Medulla oblongata (tissue), 1 donor: ENCODE results near the gene NKD1.
A peak's percentile ranks its signal among the peaks of the same experiment; 100 is the strongest.
"Not testable (repeated sequence)": the region's sequence is repeated elsewhere in the genome, so short reads cannot be mapped to it uniquely, and the experiment has no call there.

ENCODE experiments used
- DNase-seq: peaks from one replicate; pipeline ENCODE4 v3.0.0-alpha.2; 2015; ENCODE audit errors: extremely low spot score

Gene NKD1

GRCh38 chr16:50548125-50548908 lies at the start of gene NKD1:
Gene NKD1, plus strand, starts transcription at chr16:50548396. Its CDS starts 158 bp downstream, at chr16:50548554.
- DNase-seq, result peak; percentile 85

DNA sequence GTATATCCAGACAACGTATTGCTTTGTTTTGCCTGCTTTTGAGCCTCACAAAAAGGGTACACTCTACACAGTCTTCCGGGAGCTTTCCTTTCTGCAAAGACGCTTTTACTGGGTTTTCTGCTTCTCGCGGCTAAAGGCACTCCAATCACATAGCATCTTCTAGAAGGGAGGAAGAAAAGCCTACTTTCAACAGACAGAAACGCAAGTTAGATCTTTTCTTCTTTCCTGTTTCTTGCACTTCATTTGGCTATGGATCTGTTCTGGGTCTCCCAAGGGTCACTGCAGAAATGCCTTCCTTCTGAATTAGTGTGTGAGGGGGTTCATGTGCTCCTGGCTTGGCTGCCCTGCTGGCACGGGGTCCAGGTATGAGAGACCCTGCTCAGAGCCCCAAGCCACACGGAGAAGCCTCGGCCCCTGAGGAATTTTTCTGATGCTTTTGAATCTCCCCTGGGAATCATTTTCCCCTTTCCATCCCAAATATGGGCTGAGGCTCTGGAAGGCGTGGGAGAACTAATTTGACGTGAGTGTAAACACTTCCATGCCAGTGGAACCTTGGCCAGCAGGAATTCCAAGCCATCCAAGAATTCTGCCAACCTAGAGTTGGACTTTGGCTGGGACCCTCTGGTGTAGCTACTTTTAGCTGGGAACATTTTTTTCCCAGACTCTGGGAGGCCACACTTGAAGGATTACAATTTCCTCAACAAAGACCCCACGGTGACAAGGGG lies 49.6 kb upstream of the NKD1 start:
- no peak for DNase-seq

DNA sequence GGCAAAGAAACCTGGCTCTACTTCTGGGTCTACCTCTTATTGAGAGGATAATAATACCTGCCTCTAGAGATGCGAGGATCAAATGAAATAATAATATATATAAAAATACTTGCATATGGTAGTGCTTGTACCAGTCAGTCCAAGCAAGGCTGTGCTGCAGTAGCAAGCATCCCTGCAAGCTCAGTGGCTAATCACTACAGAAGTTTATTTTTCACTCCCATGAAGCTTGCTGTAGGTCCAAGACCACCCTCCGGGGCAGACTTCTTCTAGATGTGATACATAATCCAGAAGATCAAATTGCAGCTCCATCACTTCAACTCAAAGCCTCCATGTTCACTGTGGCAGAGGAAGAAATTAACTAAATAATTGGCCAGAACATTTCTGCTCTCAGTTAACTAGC lies 48.9 kb upstream of the NKD1 start:
- no peak for DNase-seq

GRCh38 chr16:50500171-50500874 lies 47.9 kb upstream of the NKD1 start:
- no peak for DNase-seq

DNA sequence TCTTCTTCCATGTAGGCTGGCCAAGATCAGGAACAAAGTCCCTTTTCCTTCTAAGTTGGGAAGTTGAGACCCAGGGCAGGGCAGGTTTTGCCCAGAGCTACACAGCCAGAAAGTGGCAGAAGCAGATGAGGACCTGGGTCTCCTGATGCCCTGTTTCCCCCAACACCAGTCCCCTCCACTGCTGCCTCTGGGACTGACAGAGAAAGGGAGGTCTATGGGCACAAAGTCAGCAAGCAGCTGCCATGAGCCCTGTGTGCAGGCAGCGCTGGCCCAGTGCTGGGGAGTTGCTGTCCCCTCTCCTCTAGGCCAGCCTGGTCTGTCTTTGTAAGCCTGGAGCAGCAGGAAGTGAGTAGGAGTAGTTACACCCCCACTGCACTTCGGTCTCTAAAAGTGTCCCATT lies 46.9 kb upstream of the NKD1 start:
- DNase-seq, result no peak

DNA sequence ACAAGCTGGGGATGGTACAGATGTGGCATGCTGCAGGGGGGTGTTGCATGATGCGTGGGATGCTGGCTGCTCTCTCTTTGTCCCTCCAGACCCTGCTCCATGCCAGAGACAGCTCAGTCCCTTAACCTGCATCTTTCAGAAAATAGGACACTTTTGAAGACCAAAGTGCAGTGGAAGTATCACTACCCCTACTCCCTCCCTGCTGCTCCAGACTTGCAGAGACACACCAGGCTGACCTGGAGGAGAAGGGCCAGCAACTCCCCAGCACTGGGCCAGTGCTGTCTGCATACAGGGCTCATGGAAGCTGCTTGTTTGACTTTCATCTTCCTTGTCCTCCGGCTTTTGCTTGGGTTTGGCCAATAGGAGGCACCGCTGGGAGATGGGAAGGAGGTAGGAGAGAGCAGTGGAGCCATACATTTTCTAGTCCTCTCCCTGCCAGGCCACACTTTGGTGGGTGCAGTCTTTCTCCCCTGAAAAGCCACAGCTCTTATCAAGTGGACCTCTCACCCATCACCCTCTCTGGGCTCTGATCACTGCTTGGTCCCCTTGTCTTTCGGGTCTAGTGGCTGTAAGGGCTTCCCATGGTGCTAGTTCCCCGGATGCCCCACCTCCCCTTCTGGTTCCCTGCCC lies 46.1 kb upstream of the NKD1 start:
- no peak for DNase-seq

DNA sequence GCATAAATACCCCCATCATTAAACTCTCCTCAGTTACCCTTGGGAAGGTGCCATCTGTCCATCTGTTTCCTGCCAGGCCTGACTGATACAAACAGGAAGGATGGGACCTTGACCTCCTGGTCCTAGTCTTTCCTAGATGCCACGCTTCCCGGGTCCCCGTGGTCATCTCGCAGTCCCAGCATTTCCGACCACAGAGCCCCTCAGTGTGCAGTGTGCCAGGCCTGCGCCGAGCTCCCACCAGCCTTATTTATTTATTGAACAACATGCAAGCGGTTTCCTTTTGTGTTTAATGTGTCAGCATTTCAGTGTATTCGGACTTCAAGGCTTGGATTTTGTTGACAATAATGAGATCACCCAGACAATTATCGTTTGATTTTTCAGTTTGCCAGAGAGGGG lies 45.6 kb upstream of the NKD1 start:
- no peak for DNase-seq

DNA sequence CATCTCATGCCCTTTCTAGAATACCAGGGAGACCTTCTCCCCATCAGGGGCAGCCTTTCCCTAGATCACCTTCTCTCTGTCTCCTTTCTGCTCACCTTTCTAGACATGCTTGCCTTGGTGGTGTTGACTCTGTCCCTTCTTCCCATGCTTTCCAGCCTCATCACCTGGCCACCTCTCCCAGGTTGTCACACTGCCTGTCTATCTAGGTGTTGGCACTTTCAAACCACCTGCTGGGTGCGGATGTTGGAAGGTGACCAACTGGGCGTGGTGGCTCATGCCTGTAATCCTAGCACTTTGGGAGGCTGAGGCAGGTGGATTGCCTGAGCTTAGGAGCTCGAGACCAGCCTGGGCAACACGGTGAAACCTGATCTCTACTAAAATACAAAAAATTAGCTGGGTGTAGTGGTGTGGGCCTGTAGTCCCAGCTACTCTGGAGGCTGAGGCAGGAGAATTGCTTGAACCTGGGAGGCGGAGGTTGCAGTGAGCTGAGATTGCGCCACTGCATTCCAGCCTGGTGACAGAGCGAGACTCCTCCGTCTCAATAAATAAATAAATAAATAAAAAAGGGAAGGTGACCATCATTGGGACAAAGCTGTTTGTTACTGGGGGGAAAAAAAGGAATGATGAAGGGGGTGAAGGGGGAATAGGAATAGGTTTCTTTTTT lies 44.2 kb upstream of the NKD1 start:
- DNase-seq, result not testable (repeated sequence)

- DNase-seq, result no peak
Measured at GRCh38 chr16:50505115-50505514, 43.1 kb upstream of the NKD1 start.

GRCh38 chr16:50505714-50506542 lies 42.3 kb upstream of the NKD1 start:
- DNase-seq, result no peak

GRCh38 chr16:50506543-50506937 lies 41.7 kb upstream of the NKD1 start:
- DNase-seq, result no peak

GRCh38 chr16:50507397-50507796 lies 40.8 kb upstream of the NKD1 start:
- DNase-seq, result no peak

DNA sequence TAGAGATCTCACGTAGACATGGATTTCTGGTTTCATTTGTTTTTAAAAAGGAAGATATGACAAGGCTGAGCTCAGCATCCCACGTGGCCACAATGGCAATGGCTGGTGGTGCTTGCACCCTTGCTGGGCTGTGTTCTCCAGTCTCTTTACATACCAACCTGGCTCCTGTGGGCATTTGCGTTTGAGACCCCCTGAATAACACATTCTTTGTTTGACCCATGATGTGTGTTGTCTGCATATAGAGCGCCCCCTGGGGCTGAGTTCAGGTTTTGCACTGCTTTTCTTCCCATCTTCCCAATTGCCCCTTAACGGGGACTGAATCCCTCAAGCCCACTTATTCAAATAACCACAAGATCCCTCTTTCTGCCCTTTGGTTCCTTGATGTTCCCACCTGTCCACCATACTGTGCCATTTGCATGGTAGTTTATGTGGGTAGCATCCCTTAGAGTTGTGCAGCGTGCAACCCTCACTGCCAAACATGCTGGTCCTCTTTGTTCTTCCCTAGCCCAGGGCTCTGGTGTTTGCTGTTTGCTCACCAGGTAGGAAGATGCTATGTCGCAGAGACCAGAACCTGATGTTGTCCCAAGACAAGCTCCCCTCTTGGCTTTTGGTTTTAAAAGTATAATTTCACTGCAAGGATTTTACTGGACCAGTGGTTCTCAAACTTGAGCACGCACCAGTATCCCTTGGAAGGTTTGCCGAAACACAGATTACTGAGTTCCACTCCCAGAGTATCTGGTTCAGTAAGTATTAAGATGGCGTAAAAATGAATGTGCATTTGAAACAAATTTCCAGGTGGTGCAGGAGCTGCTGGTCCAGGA lies 38.5 kb upstream of the NKD1 start:
- DNase-seq, result peak; percentile 45

DNA sequence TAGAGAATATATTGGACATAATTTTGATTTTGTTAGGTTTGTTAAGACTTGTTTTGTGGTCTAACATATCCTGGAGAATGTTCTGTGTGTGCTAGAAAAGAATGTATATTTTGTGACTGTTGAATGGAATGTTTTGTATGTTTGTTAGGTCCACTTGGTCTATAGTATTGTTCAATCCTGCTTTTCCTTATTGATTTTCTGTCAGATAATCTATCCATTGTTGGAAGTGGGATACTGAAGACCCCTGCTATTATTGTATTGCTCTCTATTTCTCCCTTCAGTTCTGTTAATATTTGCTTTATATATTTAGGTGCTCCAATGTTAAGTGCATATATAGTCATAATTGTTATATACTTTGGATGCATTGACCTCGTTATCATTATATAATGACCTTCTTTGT lies 33.0 kb upstream of the NKD1 start:
- no peak for DNase-seq

DNA sequence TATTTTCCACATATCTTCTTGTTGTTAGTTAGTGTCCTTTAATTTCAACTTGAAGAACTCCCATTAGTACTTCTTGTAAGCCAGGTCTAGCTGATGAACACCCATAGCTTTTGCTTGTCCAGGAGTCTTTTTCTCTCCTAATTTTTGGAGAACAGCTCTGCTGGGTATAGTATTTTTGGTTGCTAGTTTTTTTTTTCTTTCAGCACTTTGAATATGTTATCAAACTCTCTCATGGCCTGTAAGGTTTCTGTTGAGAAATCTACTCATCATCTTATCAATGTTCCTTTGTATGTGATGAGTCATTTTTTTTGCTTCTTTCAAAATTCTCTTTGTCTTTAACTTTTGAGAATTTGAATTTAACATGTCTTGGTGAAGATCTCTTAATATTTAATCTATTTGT lies 31.8 kb upstream of the NKD1 start:
- no peak for DNase-seq

GRCh38 chr16:50516890-50517289 lies 31.3 kb upstream of the NKD1 start:
- no peak for DNase-seq

DNA sequence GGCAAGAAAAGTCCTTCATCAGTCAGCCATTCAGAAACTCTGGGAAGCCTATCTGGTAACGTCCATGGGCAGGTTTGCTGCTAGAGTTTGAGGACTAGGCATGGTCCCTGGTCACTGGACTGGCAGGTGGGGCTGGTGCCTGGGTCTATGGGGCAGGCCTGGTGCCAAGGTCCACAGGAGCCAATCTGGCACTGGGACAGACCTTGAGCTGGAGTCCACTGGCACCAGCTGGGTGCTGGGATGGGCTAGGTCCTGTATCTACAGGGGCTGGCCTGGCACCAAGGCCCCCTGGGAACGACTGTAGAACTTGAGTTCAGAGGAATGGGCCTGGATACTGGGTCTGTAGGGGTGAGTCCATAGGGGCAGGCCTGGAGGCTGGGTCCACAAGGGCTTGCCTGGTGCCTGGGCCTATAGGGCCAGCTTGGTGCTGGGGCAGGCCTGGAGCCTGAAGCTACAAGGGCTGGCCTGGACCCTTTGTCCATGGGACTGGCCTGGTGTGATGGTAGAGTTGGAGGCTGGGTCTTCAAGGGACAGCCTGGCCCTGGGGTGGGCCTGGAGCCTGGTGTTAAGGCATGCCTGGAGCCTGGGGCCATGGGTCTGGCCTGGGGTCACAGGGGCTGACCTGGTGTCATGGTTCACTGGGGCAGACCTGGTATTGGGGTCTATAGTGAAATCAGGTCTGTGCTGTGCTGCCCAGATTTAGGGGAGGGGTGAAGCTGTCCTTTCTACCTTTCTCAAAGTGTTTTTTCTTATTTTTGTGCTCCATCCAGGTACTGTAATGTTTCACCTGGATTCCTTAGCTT lies 30.5 kb upstream of the NKD1 start:
- DNase-seq, result no peak

DNA sequence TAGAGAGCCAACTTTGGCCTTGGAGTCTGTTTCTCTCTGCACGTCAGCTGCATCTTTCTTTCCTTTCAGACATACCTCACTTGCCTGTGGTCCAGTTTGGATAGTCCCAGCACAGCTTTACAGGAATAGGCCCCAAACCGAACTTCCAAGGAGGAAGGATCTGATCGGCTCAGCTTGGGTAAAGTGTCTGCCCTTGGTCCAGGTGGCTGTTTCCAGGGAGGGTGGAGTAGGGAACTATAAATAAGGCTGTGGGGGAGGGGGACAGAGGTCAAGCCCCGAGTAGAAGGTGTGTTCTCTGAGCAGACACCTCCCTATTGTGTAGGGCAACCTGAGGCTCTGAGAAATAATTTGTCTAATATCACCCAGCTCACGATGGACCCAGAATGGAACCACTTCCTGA lies 29.2 kb upstream of the NKD1 start:
- DNase-seq, result no peak

DNA sequence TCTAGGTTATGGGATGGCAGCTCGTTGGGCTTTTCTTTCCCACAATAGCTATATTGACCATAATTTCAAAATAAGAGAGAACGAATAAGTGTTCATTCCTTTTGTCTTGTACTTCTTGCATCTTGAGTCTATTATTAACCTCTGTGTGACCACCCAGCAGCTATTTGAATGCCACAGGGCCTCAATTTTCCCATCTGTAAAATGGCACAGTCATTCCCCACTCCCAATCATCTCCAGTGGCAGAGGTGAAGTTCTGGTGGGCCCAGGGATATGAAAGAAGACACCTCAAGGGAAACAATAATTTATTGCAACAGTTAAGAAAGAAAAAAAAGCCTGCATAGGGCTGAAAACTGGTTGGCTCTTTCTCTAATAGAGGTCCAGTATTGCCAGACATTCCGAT lies 28.6 kb upstream of the NKD1 start:
- no peak for DNase-seq
